Measurements from ENCODE around the gene TRMT2A.

TRMT2A gene

GRCh38 chr22:20147237-20147988, 30.4 kb upstream of the TRMT2A start:
- no peak overlapping the region for H3K27ac ChIP-seq (ENCODE audit: low read length)
- peaks cover 7% of the 10 kb centered on the region; the same call in 1 of the 2 replicates for H4K20me1 ChIP-seq (ENCODE audit: insufficient read depth, low read length)
- H3K9me3 ChIP-seq (ENCODE audit: insufficient read depth, low read length, severe bottlenecking), result no peaks in the 10 kb centered on the region
- DNase-seq (no peak), ATAC-seq (ENCODE audit: insufficient read depth, low read depth) (peak; percentile 41; the same call in 1 of the 3 replicates)
- no peak overlapping the region for H3K4me3 ChIP-seq (ENCODE audit: low read depth in 1 of 2, low read length in 2 of 2)
- H3K9ac ChIP-seq (ENCODE audit: low read depth, low read length), result no peak overlapping the region
- no peaks in the 10 kb centered on the region for H3K27me3 ChIP-seq (ENCODE audit: insufficient read depth, low read length, poor library complexity)
- no peaks in the 10 kb centered on the region for H3K4me1 ChIP-seq (ENCODE audit: insufficient read depth, low read length)
- TF ChIP-seq EZH2 (IDR thresholded peaks at IDR 0.05; ENCODE audit: borderline replicate concordance, low read depth, low read length, severe bottlenecking), result no peak
- TF ChIP-seq CTCF (IDR thresholded peaks at IDR 0.05; ENCODE audit: borderline replicate concordance, extremely low read depth, low read length, poor library complexity, severe bottlenecking), result no peak
- H3K4me2 ChIP-seq (ENCODE audit: insufficient read depth, low read length), result no peak overlapping the region
- H3K36me3 ChIP-seq (ENCODE audit: insufficient read depth, low read length), result peaks cover 8% of the 10 kb centered on the region; the same call in 1 of the 2 replicates
- no peaks in the 10 kb centered on the region for H3K79me2 ChIP-seq (ENCODE audit: insufficient read depth, low read length)
- no peak overlapping the region for H2AFZ ChIP-seq (ENCODE audit: low read depth, low read length)

GRCh38 chr22:20146777-20147176, 29.8 kb upstream of the TRMT2A start:
- H3K9ac ChIP-seq (ENCODE audit: low read depth, low read length), result no peak overlapping the region
- H3K9me3 ChIP-seq (ENCODE audit: insufficient read depth, low read length, severe bottlenecking), result no peaks in the 10 kb centered on the region
- peaks cover 7% of the 10 kb centered on the region; the same call in 1 of the 2 replicates for H4K20me1 ChIP-seq (ENCODE audit: insufficient read depth, low read length)
- H3K27ac ChIP-seq (ENCODE audit: low read length), result no peak overlapping the region
- no peak for TF ChIP-seq CTCF (IDR thresholded peaks at IDR 0.05; ENCODE audit: borderline replicate concordance, extremely low read depth, low read length, poor library complexity, severe bottlenecking)
- no peaks in the 10 kb centered on the region for H3K79me2 ChIP-seq (ENCODE audit: insufficient read depth, low read length)
- no peaks in the 10 kb centered on the region for H3K27me3 ChIP-seq (ENCODE audit: insufficient read depth, low read length, poor library complexity)
- no peak for DNase-seq
- no peak overlapping the region for H3K4me2 ChIP-seq (ENCODE audit: insufficient read depth, low read length)
- no peaks in the 10 kb centered on the region for H3K4me1 ChIP-seq (ENCODE audit: insufficient read depth, low read length)
- ATAC-seq (ENCODE audit: insufficient read depth, low read depth), result 0 out of 3 replicates have a peak, but pooled peaks have one; percentile 17
- no peak overlapping the region for H2AFZ ChIP-seq (ENCODE audit: low read depth, low read length)
- H3K36me3 ChIP-seq (ENCODE audit: insufficient read depth, low read length), result peaks cover 11% of the 10 kb centered on the region; the same call in 1 of the 2 replicates
- no peak overlapping the region for H3K4me3 ChIP-seq (ENCODE audit: low read depth in 1 of 2, low read length in 2 of 2)

- Histone ChIP-seq H3K79me2 (ENCODE audit: insufficient read depth, low read length) (no peaks in the 10 kb centered on the region), H3K36me3 (ENCODE audit: insufficient read depth, low read length) (peaks cover 19% of the 10 kb centered on the region; the same call in 1 of the 2 replicates), H3K4me2 (ENCODE audit: insufficient read depth, low read length) (no peak overlapping the region), H3K9me3 (ENCODE audit: insufficient read depth, low read length, severe bottlenecking) (no peaks in the 10 kb centered on the region), H4K20me1 (ENCODE audit: insufficient read depth, low read length) (peaks cover 7% of the 10 kb centered on the region; the same call in 1 of the 2 replicates), H3K4me1 (ENCODE audit: insufficient read depth, low read length) (no peaks in the 10 kb centered on the region), H3K4me3 (ENCODE audit: low read depth in 1 of 2, low read length in 2 of 2) (no peak overlapping the region), H3K27ac (ENCODE audit: low read length) (no peak overlapping the region), H3K27me3 (ENCODE audit: insufficient read depth, low read length, poor library complexity) (no peaks in the 10 kb centered on the region), H3K9ac (ENCODE audit: low read depth, low read length) (no peak overlapping the region), H2AFZ (ENCODE audit: low read depth, low read length) (no peak overlapping the region)
- DNase-seq (no peak), ATAC-seq (ENCODE audit: insufficient read depth, low read depth) (no peak)
- TF ChIP-seq CTCF (IDR thresholded peaks at IDR 0.05; ENCODE audit: borderline replicate concordance, extremely low read depth, low read length, poor library complexity, severe bottlenecking), result no peak
- no peak for TF ChIP-seq EZH2 (IDR thresholded peaks at IDR 0.05; ENCODE audit: borderline replicate concordance, low read depth, low read length, severe bottlenecking)
These were observed 28.8 kb upstream of the TRMT2A start for GRCh38 chr22:20145832-20146223.
